GM12872 (cell line): Measurements from ENCODE around the gene FNDC5.

Experiments used
- TF ChIP-seq, protein P1 (sequence below): IDR thresholded peaks from 3 replicates; pipeline ENCODE4 v1.5.1; 2011; ENCODE audit warnings: low read depth, mild to moderate bottlenecking, low read length, moderate library complexity; ENCODE audit not compliant: insufficient read depth

The FNDC5 gene

DNA sequence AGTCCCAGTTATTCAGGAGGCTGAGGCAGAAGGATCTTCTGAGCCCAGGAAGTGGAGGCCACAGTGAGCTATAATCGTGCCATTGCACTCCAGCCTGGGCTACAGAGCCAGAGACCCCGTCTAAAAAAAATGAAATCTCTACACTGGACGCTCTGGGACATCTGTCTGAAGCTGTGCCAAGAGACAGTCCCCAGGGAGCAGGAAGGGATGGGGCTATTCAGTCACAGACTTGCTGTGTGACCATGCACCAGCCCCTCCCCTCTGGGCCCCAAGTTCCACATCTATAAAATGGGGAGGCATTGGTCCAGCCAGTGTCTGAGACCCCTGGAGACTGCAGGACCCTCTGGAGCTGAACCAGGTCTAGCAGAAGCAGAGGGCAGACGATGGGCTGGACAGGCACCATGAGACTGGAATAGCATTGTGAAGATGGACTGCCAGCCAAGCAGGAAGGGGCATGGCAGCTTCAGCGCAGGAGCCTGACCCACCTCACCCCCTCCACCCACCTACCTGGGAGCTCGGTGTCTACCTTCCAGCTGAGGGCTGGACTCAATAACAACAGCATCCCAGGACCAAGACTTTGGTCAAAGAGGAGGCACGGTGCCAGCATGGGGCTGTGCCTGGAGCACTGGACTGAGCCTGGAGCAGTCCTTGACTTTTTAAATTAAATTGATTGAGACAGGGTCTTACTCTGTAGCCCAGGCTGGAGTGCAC, 29.0 kb upstream of the FNDC5 start:
- TF ChIP-seq, protein P1, sequence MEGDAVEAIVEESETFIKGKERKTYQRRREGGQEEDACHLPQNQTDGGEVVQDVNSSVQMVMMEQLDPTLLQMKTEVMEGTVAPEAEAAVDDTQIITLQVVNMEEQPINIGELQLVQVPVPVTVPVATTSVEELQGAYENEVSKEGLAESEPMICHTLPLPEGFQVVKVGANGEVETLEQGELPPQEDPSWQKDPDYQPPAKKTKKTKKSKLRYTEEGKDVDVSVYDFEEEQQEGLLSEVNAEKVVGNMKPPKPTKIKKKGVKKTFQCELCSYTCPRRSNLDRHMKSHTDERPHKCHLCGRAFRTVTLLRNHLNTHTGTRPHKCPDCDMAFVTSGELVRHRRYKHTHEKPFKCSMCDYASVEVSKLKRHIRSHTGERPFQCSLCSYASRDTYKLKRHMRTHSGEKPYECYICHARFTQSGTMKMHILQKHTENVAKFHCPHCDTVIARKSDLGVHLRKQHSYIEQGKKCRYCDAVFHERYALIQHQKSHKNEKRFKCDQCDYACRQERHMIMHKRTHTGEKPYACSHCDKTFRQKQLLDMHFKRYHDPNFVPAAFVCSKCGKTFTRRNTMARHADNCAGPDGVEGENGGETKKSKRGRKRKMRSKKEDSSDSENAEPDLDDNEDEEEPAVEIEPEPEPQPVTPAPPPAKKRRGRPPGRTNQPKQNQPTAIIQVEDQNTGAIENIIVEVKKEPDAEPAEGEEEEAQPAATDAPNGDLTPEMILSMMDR = no peak

DNA sequence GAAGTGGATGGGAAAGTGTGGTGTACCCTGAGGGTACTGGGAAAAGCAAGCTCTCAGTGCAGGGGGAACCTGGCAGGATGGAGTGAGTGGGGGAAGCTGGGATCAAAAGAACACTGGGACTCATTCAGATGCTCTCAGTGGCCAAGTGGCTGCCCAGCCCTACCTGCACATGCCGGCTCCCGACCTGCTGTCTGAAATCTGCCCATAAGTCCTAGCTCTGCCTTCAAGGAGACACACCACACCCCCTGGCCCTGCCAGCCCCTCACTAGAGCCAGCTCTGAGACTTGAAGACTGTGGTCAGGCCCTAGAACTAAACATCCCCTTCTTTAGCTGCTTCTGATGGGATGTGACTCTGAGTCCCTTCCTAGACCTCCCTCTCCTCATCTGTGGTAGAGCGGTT, 28.2 kb upstream of the FNDC5 start:
- TF ChIP-seq, protein P1 = no peak

DNA sequence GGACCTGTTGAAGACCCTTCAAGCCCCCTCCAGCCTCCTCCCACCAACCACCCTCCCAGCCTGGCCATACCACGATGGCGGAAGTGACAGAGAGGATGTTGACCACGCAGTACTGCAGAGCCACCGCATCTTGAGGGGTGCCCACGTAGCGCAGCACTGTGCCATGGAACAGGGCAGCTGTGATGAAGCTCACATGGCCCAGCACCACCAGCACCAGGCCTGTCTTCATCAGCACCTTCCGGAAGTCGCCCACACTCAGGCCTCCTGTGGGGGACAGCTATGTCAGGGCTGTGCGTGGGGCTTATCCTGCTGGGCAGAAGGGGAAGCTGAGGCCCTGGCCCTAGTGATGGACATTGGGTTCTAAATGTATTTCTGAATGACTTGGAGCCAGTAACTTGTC, 27.3 kb upstream of the FNDC5 start:
- TF ChIP-seq, protein P1 = no peak

DNA sequence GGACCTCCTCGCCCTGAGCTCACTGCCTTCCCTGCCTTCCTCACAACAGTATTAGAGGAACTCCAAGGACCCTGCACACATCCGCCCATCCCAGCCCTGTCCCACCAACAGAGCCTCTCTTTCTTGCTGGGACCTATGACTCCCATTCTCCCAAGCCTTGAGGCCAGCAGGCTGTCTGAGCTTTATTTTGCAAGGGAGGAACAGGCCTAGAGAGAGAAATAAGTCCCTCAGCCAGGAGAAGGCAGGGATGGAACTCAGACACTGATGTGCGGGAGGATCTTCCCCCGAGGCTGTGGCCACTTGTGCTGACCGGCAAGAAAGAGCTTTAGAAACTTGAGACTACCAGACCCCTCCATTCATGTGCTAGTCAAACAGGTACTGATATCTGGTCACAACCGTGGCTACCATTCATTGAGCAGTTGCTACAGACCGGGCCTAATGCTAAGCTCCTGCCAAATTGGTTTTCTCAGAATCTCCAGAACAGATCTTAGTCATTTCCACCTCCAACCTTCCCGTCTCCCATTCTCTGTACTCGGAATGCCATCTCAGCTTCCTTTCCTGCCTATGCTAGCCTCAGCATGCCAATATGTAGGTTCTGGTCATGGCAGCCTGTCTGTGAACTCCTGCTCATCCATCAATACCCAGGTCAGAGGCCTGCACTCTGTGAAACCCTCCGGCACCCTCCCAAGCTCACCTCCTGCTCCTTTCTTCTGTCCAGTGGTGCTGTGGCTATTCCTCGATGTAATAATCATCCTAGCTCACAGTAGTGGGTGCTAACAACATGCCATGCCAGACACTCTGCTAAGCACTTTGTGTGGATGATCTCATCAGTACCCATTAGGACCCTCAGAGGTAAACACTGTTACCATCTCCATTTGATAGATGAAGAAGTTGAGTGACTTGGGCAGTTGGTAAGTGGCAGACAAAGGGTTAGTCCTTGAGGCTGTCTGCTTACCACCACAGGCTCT, 26.7 kb upstream of the FNDC5 start:
- TF ChIP-seq, protein P1 = no peak

DNA sequence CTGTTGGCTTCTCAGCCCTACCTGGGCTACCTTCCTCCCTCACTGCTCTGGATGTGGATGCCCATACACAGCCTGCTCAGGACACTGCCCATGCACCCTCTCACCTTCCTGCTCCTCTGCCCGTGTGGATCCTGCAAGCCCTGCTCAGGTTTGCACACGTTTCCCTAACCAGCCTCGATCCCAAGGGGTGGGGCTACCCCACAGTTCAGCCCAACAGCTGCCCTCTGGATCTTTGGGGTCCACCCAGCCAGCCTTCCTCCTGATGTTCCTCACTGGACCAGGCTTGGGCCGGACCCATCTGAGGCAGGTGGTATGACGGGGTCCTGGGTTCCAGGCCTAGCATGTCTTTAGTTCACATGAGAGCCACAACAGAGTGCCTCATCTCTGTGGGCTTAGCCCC, 25.7 kb upstream of the FNDC5 start:
- TF ChIP-seq, protein P1 = no peak

DNA sequence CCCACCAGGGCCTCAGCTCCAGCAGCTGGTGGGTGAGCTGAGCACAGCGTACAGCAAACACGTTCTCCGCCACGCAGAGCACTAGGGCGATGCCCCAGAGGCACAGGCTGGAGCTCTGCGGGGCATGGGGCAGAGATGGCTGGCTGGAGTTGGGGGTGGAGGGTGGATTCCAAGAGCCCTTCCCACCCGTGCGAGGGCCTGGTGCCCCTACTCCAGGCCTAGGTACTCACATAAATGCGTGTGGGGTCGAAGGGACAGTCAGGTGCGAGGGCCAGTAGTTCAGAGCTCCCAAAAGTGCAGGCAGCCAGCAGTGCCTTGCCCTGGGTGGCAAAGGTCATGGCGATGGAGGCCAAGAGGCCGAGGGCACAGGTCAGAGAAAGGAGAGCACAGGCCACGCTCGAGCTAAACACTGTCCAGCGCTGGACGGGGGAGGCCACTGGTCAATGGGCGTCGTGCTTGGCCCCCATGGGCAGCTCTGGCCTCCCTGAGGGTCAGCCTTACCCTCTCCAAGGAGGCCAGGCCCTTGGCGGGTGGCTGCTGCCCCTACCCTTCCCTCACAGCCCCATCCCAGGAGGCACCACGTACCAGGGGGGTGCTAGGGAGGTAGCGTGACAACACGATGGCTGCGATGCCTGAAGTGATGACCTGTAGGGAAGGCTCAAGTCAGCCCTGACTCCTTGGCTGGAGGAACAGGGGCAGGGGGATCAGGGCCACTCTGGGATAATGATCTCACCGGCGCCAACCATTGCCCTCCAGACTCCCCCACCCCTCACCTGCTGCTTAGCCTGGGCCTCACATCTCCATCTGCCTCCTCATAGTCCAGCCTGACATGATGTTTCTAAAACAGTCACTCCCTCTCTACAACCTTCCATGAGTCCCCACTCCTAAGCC, 24.9 kb upstream of the FNDC5 start:
- TF ChIP-seq, protein P1 = no peak

DNA sequence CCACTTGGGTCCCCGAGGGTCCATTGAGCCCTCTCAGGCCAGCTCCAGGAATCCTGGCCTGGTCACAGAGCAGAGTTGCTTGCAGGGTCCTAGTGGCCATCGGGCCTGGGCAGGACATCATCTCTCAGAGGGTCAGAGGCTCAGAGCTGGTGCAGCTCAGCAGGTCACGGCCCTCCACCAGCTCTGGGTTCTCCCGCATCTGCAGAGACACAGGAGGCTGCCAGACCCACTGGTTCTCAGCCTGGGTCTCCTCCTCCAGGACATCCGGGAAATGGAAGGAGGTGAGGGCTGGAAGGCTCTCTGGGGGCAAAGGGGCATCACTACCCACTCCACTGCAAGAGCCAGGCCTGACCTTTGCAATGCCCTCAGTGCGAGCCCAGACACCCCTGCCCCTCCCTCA, 24.0 kb upstream of the FNDC5 start:
- TF ChIP-seq, protein P1 = no peak
